ENCODE data around the gene FA2H.
A peak's percentile ranks its signal among the peaks of the same experiment; 100 is the strongest.
"Not testable (repeated sequence)": the region's sequence is repeated elsewhere in the genome, so short reads cannot be mapped to it uniquely, and the experiment has no call there.

The FA2H gene, protein sequence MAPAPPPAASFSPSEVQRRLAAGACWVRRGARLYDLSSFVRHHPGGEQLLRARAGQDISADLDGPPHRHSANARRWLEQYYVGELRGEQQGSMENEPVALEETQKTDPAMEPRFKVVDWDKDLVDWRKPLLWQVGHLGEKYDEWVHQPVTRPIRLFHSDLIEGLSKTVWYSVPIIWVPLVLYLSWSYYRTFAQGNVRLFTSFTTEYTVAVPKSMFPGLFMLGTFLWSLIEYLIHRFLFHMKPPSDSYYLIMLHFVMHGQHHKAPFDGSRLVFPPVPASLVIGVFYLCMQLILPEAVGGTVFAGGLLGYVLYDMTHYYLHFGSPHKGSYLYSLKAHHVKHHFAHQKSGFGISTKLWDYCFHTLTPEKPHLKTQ

DNA sequence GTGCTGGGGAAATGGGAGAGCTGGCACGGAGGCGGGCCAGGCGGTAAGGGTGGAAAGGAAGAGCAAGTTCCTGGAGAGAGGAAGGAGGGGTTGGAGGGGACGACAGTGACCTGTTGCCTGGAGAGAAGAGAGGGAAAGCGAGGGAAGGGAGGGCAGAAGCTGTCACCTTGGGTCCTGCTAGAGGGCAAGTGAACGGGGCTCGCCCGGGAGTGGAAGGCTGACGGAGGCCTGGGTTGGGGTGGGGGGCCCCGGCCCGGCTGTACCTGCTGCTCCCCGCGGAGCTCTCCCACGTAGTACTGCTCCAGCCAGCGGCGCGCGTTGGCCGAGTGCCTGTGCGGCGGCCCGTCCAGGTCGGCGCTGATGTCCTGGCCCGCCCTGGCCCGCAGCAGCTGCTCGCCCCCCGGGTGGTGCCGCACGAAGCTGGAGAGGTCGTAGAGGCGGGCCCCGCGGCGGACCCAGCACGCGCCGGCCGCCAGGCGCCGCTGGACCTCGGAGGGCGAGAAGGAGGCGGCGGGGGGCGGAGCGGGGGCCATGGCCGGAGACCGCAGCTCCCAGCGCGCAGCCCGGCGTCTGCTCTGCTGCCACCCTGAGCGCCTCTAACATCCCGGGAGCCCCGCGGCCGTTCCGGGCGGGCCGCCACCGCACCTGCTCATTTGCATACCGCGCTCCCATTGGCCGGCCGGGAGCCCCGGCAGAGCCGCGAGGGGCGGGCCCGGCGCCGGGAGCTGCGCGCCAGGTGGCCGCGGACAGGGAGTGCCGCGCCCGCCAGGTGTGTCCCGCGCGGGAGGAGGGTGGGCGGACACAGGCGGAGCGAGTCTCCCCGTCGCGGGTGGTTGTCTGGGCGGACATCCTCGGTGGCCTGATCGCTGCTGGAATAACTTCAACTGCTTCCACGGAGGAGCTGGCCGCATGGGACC lies at the start of gene FA2H:
Gene FA2H, minus strand, starts transcription at position 598 of the 917 bp plus-strand sequence. Its CDS starts 65 bp downstream, at position 533.
- peak; percentile 96 for DNase-seq (ENCODE audit: low spot score)
- TF ChIP-seq, protein P1, sequence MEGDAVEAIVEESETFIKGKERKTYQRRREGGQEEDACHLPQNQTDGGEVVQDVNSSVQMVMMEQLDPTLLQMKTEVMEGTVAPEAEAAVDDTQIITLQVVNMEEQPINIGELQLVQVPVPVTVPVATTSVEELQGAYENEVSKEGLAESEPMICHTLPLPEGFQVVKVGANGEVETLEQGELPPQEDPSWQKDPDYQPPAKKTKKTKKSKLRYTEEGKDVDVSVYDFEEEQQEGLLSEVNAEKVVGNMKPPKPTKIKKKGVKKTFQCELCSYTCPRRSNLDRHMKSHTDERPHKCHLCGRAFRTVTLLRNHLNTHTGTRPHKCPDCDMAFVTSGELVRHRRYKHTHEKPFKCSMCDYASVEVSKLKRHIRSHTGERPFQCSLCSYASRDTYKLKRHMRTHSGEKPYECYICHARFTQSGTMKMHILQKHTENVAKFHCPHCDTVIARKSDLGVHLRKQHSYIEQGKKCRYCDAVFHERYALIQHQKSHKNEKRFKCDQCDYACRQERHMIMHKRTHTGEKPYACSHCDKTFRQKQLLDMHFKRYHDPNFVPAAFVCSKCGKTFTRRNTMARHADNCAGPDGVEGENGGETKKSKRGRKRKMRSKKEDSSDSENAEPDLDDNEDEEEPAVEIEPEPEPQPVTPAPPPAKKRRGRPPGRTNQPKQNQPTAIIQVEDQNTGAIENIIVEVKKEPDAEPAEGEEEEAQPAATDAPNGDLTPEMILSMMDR (IDR thresholded peaks at IDR 0.05; ENCODE audit: extremely low read depth, missing control alignments) = peak; percentile 23

DNA sequence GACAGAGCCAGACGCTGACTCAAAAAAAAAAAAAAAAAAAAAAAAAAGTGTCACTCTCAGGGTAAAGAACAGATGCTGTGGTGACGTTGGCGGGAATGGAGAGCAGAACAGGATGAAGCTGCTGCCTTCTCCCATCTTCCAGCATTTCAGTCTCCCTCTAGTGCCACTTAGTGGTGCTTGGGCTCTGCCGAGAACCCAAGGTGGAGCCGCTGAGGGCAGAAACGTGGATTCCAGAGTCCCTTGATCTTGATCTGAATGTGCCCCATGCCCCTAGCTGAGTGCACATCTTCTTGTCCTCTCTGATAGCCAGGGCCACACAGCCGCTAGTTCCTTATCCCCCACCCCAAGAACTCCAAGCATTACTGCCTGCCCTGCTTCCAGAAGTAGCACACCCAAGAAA lies 43.2 kb upstream of the FA2H start:
- DNase-seq (ENCODE audit: low spot score) = no peak
- TF ChIP-seq, protein P1 (IDR thresholded peaks at IDR 0.05; ENCODE audit: extremely low read depth, missing control alignments) = no peak

DNA sequence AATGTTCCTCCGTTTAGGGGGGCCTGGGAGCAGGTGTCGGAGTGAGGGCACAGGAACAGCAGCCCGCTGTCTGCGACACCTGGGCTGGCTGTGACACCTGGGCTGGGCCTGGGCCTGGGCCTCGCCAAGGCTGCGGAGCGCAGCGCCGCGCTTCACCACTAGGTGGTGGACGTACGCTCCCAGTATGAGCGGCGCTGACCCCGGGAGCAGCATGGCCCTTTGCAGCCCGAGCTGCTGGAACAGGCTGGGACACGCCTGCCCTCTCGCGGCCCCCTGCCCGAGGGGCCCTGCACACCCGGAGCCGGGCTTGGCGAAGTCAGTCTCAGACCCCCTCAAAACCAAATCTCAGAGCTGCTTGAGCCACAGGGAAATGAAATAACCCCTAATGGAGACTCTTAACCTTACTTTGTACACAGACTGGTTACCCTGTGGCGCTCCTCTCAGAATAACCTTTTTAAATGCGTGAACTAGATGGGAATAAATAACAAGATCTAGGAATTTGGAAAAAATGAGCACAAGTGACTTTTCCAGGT lies 38.6 kb upstream of the FA2H start:
- peak; percentile 88 for DNase-seq (ENCODE audit: low spot score)
- TF ChIP-seq, protein P1 (IDR thresholded peaks at IDR 0.05; ENCODE audit: extremely low read depth, missing control alignments) = peak; percentile 89

DNA sequence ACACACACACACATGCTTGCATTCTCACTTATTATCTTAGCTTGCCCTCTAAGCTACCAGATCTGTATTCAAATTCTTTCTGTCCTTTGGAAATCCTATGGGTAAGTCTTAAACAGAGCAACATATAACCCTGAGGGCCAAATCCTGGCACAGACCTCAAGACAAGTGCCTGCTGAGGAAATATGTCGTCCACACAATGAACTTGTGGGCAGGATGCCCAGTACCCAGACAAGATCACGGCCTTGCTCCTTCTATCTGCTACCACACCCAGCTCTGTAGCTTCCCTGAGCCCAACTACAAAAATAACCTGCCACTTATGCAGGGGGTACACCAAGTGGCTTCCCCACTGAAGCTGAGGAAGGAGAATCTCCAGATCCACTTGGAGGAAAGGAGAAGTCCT lies 37.3 kb upstream of the FA2H start:
- TF ChIP-seq, protein P1 (IDR thresholded peaks at IDR 0.05; ENCODE audit: extremely low read depth, missing control alignments) = no peak
- DNase-seq (ENCODE audit: low spot score) = no peak

DNA sequence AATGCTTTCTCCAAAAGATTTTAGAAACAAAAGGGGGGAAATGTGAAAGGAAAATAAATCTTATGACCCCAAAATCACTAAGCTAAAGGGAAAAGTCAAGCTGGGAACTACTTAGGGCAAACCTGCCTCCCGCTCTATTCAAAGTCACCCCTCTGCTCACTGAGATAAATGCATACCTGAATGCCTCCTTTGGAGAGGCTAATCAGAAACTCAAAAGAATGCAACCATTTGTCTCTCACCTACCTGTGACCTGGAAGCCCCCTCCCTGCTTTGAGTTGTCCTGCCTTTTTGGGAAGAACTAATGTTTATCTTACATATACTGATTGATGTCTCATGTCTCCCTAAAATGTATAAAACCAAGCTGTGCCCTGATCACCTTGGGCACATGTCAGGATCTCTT lies 36.6 kb upstream of the FA2H start:
- not testable (repeated sequence) for DNase-seq (ENCODE audit: low spot score)

DNA sequence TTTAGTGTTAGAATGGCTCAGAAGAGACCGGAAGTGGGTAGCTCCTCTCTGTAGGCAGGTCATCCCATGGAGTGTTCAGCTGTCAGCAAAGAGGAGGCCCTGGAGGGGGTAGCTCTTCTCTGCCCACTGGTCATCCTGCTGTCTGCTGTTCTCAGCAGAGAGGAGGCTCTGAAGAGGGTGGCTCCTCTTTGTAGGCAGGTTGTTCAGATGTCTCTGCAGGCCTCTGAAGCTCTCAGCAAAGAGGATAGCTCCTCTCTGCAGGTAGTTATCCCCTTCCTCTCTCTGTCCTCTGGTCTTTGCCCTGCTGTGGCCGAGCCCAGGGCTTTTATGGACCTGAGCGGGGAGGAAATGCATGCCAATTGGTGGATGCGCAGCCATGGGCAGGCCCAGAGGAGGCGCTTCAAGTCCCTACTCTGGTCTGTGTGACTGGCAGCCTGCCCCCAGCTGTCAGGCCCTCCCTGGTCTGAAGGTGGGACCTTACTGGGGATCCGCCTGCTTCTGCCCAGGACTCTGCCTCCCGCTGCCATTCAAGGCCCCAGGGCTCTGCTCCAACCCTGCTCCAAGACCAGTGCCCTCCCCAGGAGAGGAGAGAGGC lies 32.5 kb upstream of the FA2H start:
- TF ChIP-seq, protein P1 (IDR thresholded peaks at IDR 0.05; ENCODE audit: extremely low read depth, missing control alignments) = no peak
- DNase-seq (ENCODE audit: low spot score) = no peak

DNA sequence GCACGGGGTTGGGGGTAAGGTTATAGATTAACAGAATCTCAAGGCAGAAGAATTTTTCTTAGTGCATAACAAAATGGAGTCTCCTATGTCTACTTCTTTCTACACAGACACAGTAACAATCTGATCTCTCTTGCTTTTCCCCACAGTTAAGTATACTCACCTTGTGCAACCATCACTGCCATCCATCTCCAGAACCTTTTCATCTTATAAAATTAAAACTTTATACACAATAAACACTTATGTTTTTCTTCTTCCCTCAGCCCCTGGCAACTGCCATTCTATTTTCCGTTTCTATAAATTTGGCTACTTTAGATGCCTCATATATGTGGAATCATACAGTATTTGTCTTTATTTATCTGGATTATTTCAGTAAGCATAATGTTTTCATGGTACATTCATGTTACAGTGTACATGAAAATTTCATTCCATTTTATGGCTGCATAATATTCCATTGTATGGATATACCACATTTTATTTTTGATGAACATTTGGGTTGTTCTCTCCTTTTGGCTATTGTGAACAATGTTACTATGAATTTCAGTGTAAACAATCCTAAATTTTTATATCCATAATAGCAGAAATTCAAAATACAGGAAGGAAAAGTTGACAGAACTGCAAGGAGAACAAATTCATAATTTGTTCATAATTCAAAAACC lies 25.7 kb upstream of the FA2H start:
- TF ChIP-seq, protein P1 (IDR thresholded peaks at IDR 0.05; ENCODE audit: extremely low read depth, missing control alignments) = no peak
- DNase-seq (ENCODE audit: low spot score) = no peak
